ENCODE data around the gene MMP15.
"Not testable (repeated sequence)": the region's sequence is repeated elsewhere in the genome, so short reads cannot be mapped to it uniquely, and the experiment has no call there.

Gene MMP15

GRCh38 chr16:58025351-58026138 is at the start of gene MMP15:
MMP15 (plus strand) TSS chr16:58025754; CDS start chr16:58026351, 597 bp downstream.
- H3K4me3 ChIP-seq (ENCODE audit: low read length) = peak within 1 kb of the TSS; percentile 62
- TF ChIP-seq CTCF (conservative IDR thresholded peaks at IDR 0.05; ENCODE audit: low read depth, low read length) = no peak
- no peak for DNase-seq (ENCODE audit: low read depth)

DNA sequence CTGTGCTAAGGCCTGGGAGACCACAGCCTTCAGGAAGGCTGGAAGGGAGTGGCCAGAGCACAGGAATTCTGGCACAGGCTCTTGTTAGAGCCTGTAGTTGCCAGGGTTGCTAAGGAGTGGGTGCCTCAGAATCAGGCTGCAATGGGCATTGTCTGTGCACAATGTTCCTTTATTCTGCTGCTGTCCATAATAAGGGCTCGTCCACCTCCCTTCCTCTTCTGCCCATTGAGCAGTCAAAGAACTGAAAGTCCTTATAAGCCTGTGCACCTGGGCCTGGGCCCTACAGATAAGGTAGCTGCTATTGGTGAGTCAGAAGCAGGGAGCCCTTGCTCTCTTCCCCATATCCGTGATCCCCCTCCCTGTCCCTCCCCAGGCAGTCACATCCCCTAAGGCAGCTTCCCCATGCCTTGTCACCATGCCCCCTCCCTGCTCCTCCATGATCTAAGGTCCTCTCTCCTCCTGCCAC is 49.2 kb upstream of the MMP15 start:
- TF ChIP-seq CTCF (conservative IDR thresholded peaks at IDR 0.05; ENCODE audit: low read depth, low read length) = no peak
- no peak overlapping the region for H3K4me3 ChIP-seq (ENCODE audit: low read length)
- DNase-seq (ENCODE audit: low read depth) = peak; percentile 21

DNA sequence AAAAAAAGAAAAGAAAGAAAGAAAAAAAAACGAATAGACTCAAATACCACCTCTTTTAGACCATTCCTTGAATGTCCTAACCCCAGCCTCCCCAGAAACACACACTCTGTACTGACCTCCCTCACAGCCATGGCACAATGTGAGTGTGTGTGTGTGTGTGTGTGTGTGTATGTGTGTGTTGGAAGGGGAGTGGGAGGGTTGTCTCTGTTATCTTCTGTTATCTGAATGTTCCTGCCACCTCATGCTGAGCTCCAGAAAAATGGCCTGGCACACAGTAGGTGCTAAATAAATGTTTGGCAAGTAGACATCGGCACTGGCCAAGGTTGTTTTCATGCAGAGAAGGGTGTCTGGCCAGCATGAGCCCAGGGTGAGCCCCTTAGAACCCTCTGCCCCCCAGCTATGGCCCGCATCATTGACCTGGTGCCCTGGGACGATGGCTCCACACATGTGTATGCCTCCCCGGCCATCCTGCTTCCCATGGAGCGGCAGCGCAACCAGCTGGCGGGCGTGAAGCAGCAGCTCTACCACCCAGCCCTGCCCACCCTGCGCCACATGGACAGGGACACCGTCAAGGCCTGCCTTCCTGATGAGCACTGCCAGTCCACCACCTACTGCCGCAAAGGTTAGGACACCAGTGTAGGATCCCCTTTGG is 48.0 kb upstream of the MMP15 start:
- no peak overlapping the region for H3K4me3 ChIP-seq (ENCODE audit: low read length)
- no peak for DNase-seq (ENCODE audit: low read depth)
- no peak for TF ChIP-seq CTCF (conservative IDR thresholded peaks at IDR 0.05; ENCODE audit: low read depth, low read length)

DNA sequence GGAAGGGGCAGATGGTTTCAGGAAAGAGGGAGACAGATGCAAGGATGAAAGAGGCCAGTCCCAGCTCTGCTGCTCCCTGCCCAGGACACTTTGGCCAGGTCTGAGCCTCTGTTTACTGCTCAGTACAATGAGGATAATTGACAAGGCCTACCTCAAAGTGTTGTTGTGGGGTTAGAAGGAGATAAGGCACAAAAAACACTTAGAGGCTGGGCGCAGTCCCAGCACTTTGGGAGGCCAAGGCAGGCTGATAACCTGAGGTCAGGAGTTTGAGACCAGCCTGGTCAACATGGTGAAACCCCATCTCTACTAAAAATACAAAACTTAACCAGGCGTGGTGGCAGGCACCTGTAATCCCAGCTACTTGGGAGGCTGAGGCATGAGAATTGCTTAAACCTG is 47.5 kb upstream of the MMP15 start:
- not testable (repeated sequence) for H3K4me3 ChIP-seq (ENCODE audit: low read length); DNase-seq (ENCODE audit: low read depth)

DNA sequence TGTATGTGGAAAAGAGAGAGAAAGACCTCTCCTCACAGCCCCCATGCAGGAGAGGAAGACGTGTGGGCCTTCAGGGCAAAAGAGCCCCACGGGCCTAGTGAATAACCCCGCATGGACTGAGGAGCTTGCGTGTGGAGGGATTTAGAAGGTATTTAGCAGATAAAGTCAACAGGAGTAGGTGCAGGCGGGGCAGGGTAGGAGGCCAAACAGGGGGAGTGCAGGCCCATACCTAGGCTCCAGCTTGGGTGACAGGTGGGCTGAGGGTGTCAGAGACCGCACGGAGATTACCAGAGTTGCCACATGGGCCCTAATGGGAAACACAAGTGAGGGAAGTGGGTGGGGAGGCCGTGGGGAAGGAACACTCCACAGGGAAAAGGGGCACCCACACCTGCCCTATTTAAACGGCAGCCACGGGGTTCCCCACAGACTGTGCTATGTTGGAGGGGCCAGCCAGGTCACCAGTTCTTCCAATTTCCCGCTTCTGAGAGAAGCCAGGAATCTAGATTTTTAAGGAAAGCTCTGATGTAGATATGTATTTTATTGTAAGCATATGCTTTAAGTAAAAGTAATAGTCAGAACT is 46.5 kb upstream of the MMP15 start:
- no peak overlapping the region for H3K4me3 ChIP-seq (ENCODE audit: low read length)
- TF ChIP-seq CTCF (conservative IDR thresholded peaks at IDR 0.05; ENCODE audit: low read depth, low read length) = no peak
- DNase-seq (ENCODE audit: low read depth) = no peak

DNA sequence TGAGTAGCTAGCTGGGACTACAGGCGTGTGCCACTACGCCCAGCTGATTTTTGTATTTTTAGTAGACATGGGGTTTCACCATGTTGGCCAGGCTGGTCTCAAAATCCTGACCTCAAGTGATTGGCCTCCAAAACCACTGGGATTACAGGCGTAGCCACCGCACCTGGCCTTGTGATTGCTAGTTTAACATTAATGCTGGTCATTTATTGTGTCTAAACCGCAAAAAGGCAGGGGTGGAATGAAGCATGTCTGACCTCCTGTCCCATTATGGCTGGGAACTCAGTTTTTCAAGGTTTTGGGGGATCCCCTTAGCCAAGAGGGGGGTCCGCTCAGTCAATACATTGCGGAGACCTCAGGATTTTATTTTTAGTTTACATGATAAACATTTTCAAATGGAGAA is 43.9 kb upstream of the MMP15 start:
- no peak for DNase-seq (ENCODE audit: low read depth)
- TF ChIP-seq CTCF (conservative IDR thresholded peaks at IDR 0.05; ENCODE audit: low read depth, low read length) = no peak
- no peak overlapping the region for H3K4me3 ChIP-seq (ENCODE audit: low read length)

GRCh38 chr16:57982385-57982784 is 43.2 kb upstream of the MMP15 start:
- no peak for DNase-seq (ENCODE audit: low read depth)
- no peak overlapping the region for H3K4me3 ChIP-seq (ENCODE audit: low read length)
- no peak for TF ChIP-seq CTCF (conservative IDR thresholded peaks at IDR 0.05; ENCODE audit: low read depth, low read length)

Data from retinal pigment epithelial cell (primary cell).